Liver (tissue), 3 donors: ENCODE results near the gene WEE2.

ENCODE experiments used
- JUND ChIP-seq, 2 donors: IDR thresholded peaks; 2 replicates each; pipeline ENCODE4 v1.6.1; 2016; ENCODE audit warnings: antibody characterized with exemption in 2 of 2
- RAD21 ChIP-seq, 2 donors: IDR thresholded peaks; 2 replicates each; pipeline ENCODE4 v1.6.1; 2016; ENCODE audit warnings: antibody characterized with exemption in 2 of 2, mild to moderate bottlenecking in 2 of 2
- TF ChIP-seq, protein P1 (sequence below): fragments of 150-350 bp; IDR thresholded peaks from 2 replicates; pipeline ENCODE4 v1.5.1; 2017; ENCODE audit warnings: improper control_type of control experiment, low read depth, low read length; ENCODE audit not compliant: missing input control
- donor health status: healthy.
- donor health status: healthy.

- TF ChIP-seq, protein P1, sequence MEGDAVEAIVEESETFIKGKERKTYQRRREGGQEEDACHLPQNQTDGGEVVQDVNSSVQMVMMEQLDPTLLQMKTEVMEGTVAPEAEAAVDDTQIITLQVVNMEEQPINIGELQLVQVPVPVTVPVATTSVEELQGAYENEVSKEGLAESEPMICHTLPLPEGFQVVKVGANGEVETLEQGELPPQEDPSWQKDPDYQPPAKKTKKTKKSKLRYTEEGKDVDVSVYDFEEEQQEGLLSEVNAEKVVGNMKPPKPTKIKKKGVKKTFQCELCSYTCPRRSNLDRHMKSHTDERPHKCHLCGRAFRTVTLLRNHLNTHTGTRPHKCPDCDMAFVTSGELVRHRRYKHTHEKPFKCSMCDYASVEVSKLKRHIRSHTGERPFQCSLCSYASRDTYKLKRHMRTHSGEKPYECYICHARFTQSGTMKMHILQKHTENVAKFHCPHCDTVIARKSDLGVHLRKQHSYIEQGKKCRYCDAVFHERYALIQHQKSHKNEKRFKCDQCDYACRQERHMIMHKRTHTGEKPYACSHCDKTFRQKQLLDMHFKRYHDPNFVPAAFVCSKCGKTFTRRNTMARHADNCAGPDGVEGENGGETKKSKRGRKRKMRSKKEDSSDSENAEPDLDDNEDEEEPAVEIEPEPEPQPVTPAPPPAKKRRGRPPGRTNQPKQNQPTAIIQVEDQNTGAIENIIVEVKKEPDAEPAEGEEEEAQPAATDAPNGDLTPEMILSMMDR: no peak
- TF ChIP-seq RAD21 (IDR thresholded peaks at IDR 0.05): no peak
- TF ChIP-seq JUND (IDR thresholded peaks at IDR 0.05): no peak
Observed at GRCh38 chr7:141660259-141660658, 47.9 kb upstream of the WEE2 start.
